ENCODE data around the gene NELL1.

DNA sequence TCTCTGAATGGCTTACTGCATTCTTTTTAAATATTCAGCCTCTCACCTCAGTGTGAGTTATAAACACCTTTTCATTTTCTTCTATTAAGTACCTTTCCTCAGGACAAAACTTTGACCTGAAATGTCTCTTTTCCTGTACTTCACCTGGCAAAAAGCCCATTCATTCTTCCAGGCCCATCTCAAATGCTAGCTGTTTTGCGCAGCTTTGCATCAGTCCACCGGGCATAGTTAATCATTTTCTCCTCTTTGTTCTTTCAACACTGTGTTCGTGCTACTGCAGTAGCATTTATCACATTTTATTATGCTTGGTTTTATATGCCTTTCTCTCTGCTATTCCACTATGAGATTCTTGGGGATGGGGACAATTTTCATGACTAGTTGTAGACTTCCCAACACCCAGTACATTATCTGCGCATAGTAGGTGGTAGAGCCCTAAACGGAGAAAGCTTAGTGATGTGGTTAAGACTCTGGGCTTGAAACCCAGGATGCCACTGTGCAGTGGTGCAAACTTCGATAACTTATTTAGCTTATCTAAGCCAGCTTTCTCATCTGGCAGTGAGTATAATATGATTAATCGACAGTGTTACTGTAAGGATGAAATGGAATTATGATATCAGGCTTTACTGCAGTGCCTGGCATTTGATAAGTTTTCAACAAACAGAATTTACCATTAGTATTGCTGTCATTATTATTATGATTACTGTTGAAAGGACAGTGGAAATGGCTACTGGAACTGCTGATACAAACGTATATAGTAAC lies 695.7 kb downstream of the NELL1 start:
- TF ChIP-seq, protein P1, sequence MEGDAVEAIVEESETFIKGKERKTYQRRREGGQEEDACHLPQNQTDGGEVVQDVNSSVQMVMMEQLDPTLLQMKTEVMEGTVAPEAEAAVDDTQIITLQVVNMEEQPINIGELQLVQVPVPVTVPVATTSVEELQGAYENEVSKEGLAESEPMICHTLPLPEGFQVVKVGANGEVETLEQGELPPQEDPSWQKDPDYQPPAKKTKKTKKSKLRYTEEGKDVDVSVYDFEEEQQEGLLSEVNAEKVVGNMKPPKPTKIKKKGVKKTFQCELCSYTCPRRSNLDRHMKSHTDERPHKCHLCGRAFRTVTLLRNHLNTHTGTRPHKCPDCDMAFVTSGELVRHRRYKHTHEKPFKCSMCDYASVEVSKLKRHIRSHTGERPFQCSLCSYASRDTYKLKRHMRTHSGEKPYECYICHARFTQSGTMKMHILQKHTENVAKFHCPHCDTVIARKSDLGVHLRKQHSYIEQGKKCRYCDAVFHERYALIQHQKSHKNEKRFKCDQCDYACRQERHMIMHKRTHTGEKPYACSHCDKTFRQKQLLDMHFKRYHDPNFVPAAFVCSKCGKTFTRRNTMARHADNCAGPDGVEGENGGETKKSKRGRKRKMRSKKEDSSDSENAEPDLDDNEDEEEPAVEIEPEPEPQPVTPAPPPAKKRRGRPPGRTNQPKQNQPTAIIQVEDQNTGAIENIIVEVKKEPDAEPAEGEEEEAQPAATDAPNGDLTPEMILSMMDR (IDR thresholded peaks at IDR 0.05): no peak
- TF ChIP-seq POLR2AphosphoS2 (conservative IDR thresholded peaks at IDR 0.05; ENCODE audit: low read length): no peak
- no peak for TF ChIP-seq NFE2L2 (conservative IDR thresholded peaks at IDR 0.05; ENCODE audit: low read length)

Measured in A549 (cell line).